HEK293 (cell line): ENCODE data around the gene TEX2.

Experiments
- CTCF ChIA-PET: fragments of 350-600 bp; formaldehyde crosslinking; extraction: SDS; loops from one replicate; lab custom pipeline; 2021; ENCODE audit warnings: antibody characterized with exemption; lab: Yijun Ruan, JAX
- POLR2A ChIA-PET: fragments of 300-600 bp; formaldehyde crosslinking; extraction: SDS; loops from one replicate; lab custom pipeline; 2020; ENCODE audit warnings: antibody characterized with exemption, inconsistent platforms; lab: Yijun Ruan, JAX
- H3K27ac ChIP-seq: fragments of 200-500 bp; sonication (Bioruptor generic); 2 replicates; pipeline ENCODE4 v1.5.1; 2014; ENCODE audit warnings: low read depth, low read length, control low read depth, inconsistent platforms; ENCODE audit errors: extremely low read depth
- H3K36me3 ChIP-seq, 2 experiments: fragments of 200-500 bp in 1 of 2; sonication (Bioruptor generic) in 1 of 2; 1 replicate in 1 of 2; 2 replicates in 1 of 2; pipeline ENCODE4 v1.5.1; 2014 to 2017; ENCODE audit warnings: inconsistent platforms in 2 of 2, low read length in 2 of 2; ENCODE audit not compliant: control insufficient read depth in 2 of 2, insufficient read depth in 1 of 2
- H3K4me1 ChIP-seq: fragments of 200-500 bp; sonication (Bioruptor generic); 2 replicates; pipeline ENCODE4 v1.5.1; 2014; ENCODE audit warnings: mild to moderate bottlenecking, low read length, inconsistent platforms; ENCODE audit not compliant: control insufficient read depth, insufficient read depth
- H3K4me3 ChIP-seq: 2 replicates; pipeline ENCODE4 v1.5.1; 2011; ENCODE audit warnings: low read depth, mild to moderate bottlenecking, control low read depth, low read length, moderate library complexity
- H3K9me3 ChIP-seq: fragments of 200-500 bp; sonication (Bioruptor generic); 2 replicates; pipeline ENCODE4 v1.5.1; 2014; ENCODE audit warnings: low read depth, low read length, inconsistent platforms; ENCODE audit not compliant: control insufficient read depth, insufficient read depth
- ELK4 ChIP-seq: IDR thresholded peaks from 2 replicates; pipeline ENCODE4 v1.6.1; 2011; ENCODE audit warnings: mild to moderate bottlenecking, low read depth, low read length, borderline replicate concordance
- OSR2 ChIP-seq: fragments of 450-650 bp; formaldehyde crosslinking; IDR thresholded peaks from 2 replicates; pipeline ENCODE4 v1.5.1; 2016; ENCODE audit warnings: missing biosample characterization, missing genetic modification characterization
- PRDM2 ChIP-seq: fragments of 450-650 bp; formaldehyde crosslinking; IDR thresholded peaks from 2 replicates; pipeline ENCODE4 v1.5.1; 2016; ENCODE audit warnings: missing biosample characterization, missing genetic modification characterization, borderline replicate concordance
- SP3 ChIP-seq: fragments of 450-650 bp; formaldehyde crosslinking; IDR thresholded peaks from 2 replicates; pipeline ENCODE4 v1.5.1; 2016; ENCODE audit warnings: missing biosample characterization, missing genetic modification characterization
- TRIM28 ChIP-seq: IDR thresholded peaks from 2 replicates; pipeline ENCODE4 v1.6.1; 2011; ENCODE audit warnings: low read length, control low read depth, borderline replicate concordance
- ZEB2 ChIP-seq: fragments of 450-650 bp; formaldehyde crosslinking; IDR thresholded peaks from 2 replicates; pipeline ENCODE4 v1.5.1; 2016; ENCODE audit warnings: missing biosample characterization, missing genetic modification characterization
- ZNF112 ChIP-seq: fragments of 450-650 bp; formaldehyde crosslinking; IDR thresholded peaks from 2 replicates; pipeline ENCODE4 v1.5.0; 2017; ENCODE audit warnings: missing biosample characterization, missing genetic modification characterization
- ZNF19 ChIP-seq: fragments of 450-650 bp; formaldehyde crosslinking; IDR thresholded peaks from 2 replicates; pipeline ENCODE4; 2016; ENCODE audit warnings: missing biosample characterization, missing genetic modification characterization, low read depth
- ZNF223 ChIP-seq: fragments of 450-650 bp; formaldehyde crosslinking; IDR thresholded peaks from 2 replicates; pipeline ENCODE4 v1.5.1; 2016; ENCODE audit warnings: missing biosample characterization, missing genetic modification characterization
- ZNF302 ChIP-seq: fragments of 450-650 bp; formaldehyde crosslinking; IDR thresholded peaks from 2 replicates; pipeline ENCODE4 v1.5.1; 2016; ENCODE audit warnings: missing biosample characterization, missing genetic modification characterization, low read depth
- ZNF394 ChIP-seq: fragments of 450-650 bp; formaldehyde crosslinking; IDR thresholded peaks from 2 replicates; pipeline ENCODE4 v1.5.1; 2016; ENCODE audit warnings: missing biosample characterization, missing genetic modification characterization, mild to moderate bottlenecking, moderate library complexity, borderline replicate concordance
- ZNF555 ChIP-seq: fragments of 450-650 bp; formaldehyde crosslinking; conservative IDR thresholded peaks from 2 replicates; pipeline ENCODE4 v1.5.1; 2017; ENCODE audit warnings: missing biosample characterization, mild to moderate bottlenecking, missing genetic modification characterization, inconsistent platforms
- ZNF571 ChIP-seq: fragments of 450-650 bp; formaldehyde crosslinking; IDR thresholded peaks from 2 replicates; pipeline ENCODE4 v1.5.0; 2017; ENCODE audit warnings: missing biosample characterization, missing genetic modification characterization
- ZNF677 ChIP-seq: fragments of 450-650 bp; IDR thresholded peaks from 2 replicates; pipeline ENCODE4 v1.5.0; 2018; ENCODE audit warnings: missing biosample characterization, mild to moderate bottlenecking, missing genetic modification characterization, moderate library complexity
- ZNF701 ChIP-seq: fragments of 450-650 bp; formaldehyde crosslinking; IDR thresholded peaks from 2 replicates; pipeline ENCODE4 v1.5.1; 2016; ENCODE audit warnings: missing biosample characterization, missing genetic modification characterization
- ZNF768 ChIP-seq: fragments of 450-650 bp; formaldehyde crosslinking; IDR thresholded peaks from 2 replicates; pipeline ENCODE4 v1.5.1; 2018; ENCODE audit warnings: missing biosample characterization, mild to moderate bottlenecking, missing genetic modification characterization
- ZSCAN16 ChIP-seq: fragments of 450-650 bp; formaldehyde crosslinking; IDR thresholded peaks from 2 replicates; pipeline ENCODE4 v1.5.1; 2016; ENCODE audit warnings: missing biosample characterization, missing genetic modification characterization
- ZSCAN5A ChIP-seq: fragments of 450-650 bp; formaldehyde crosslinking; IDR thresholded peaks from 2 replicates; pipeline ENCODE4 v1.5.1; 2016; ENCODE audit warnings: missing biosample characterization, missing genetic modification characterization

TEX2 gene

GRCh38 chr17:64304551-64304950, 41.5 kb upstream of the TEX2 start (continued):
- TF ChIP-seq PRDM2 (tag by site-specific recombination): no peak
- TF ChIP-seq SP3 (tag by site-specific recombination): no peak
- no peak for TF ChIP-seq ZNF701 (tag by site-specific recombination)
- TF ChIP-seq ZNF302 (tag by site-specific recombination): no peak
- no peak for TF ChIP-seq ZNF768 (tag by site-specific recombination)
- no peak for TF ChIP-seq ZNF223 (tag by site-specific recombination)
- TF ChIP-seq ZNF555 (tag by site-specific recombination): no peak

GRCh38 chr17:64300699-64300965, 37.6 kb upstream of the TEX2 start:
- H3K4me1 ChIP-seq: no peaks in the 10 kb centered on the region
- H3K4me3 ChIP-seq: no peak overlapping the region
- H3K36me3 ChIP-seq: no peaks in the 10 kb centered on the region
- no peak overlapping the region for H3K27ac ChIP-seq
- POLR2A ChIA-PET: interaction anchor here (0.7 kb wide), 1 partner anchor 250 kb away, joined by 5 read pairs; no protein-coding TSS in a partner anchor
- TF ChIP-seq ZNF112 (tag by site-specific recombination) (no peak), ZSCAN16 (tag by site-specific recombination) (no peak), OSR2 (tag by site-specific recombination) (no peak), ZEB2 (tag by site-specific recombination) (no peak), ZNF571 (no peak), ZNF677 (tag by site-specific recombination) (no peak), ZNF394 (no peak), ELK4 (no peak), TRIM28 (no peak), ZSCAN5A (tag by site-specific recombination) (no peak), ZNF19 (tag by site-specific recombination) (no peak)
- TF ChIP-seq, all 188 proteins: peak for 0
- CTCF ChIA-PET: interaction anchor here (0.6 to 1.7 kb wide), 5 partner anchors 9 to 393 kb away, joined by 4 to 6 read pairs (median 4); no protein-coding TSS in a partner anchor
- H3K9me3 ChIP-seq: no peaks in the 10 kb centered on the region
